ENCODE measurements around the gene FLVCR2. TPM values are rescaled to one million over a fixed set of nuclear protein-coding genes. Genes with fewer than 3 reads are reported as not detected.

Gene FLVCR2
- total RNA-seq, 2 donors from 2014 or later, result under 0.01 to 1.3 TPM

- Histone ChIP-seq H3K36me3 (replicated peaks in 1 of 2; ENCODE audit: insufficient read depth in 1 of 2, low read depth in 2 of 2) (no peaks in the 10 kb centered on the region), H3K27ac (no peak overlapping the region), H3K4me1 (peaks cover 9% of the 10 kb centered on the region), H3K9me3 (no peaks in the 10 kb centered on the region), H3K27me3 (no peaks in the 10 kb centered on the region), H3K4me3 (no peak overlapping the region)
- ATAC-seq (no peak), DNase-seq (no peak)
- 61 to 66% methylated on average over 7 of the region's 7 CpGs for WGBS, 2 donors
- TF ChIP-seq POLR2A (IDR thresholded peaks at IDR 0.05) (no peak), CTCF (IDR thresholded peaks at IDR 0.05) (no peak)
- intact Hi-C loops (cut with DNase I), result no loop called here
Observed at GRCh38 chr14:75540479-75540851, 38.0 kb upstream of the FLVCR2 start.

- Histone ChIP-seq H3K4me1 (no peaks in the 10 kb centered on the region), H3K4me3 (no peak overlapping the region), H3K27me3 (no peaks in the 10 kb centered on the region), H3K9me3 (no peaks in the 10 kb centered on the region), H3K36me3 (replicated peaks in 1 of 2; ENCODE audit: insufficient read depth in 1 of 2, low read depth in 2 of 2) (no peaks in the 10 kb centered on the region), H3K27ac (peak overlapping the region in 2 of 4 donors; percentile 10 to 63)
- DNase-seq (peak; percentile 28 to 73 (median 43)), ATAC-seq (peak; percentile 73)
- WGBS, 2 donors, result 48 to 53% methylated on average over 4 to 10 of the region's 10 CpGs
- TF ChIP-seq POLR2A (IDR thresholded peaks at IDR 0.05) (no peak), CTCF (IDR thresholded peaks at IDR 0.05) (no peak)
- intact Hi-C loops (cut with DNase I), result no loop called here
Observed at GRCh38 chr14:75542588-75543091, 35.8 kb upstream of the FLVCR2 start.

GRCh38 chr14:75543253-75543652 lies 35.2 kb upstream of the FLVCR2 start:
- WGBS, 2 donors, result 42 to 51% methylated on average over 4 of the region's 4 CpGs
- no peak overlapping the region for H3K4me3 ChIP-seq
- no peaks in the 10 kb centered on the region for H3K27me3 ChIP-seq
- no peak for ATAC-seq
- intact Hi-C loops (cut with DNase I), result no loop called here
- H3K36me3 ChIP-seq (replicated peaks in 1 of 2; ENCODE audit: insufficient read depth in 1 of 2, low read depth in 2 of 2), result no peaks in the 10 kb centered on the region
- TF ChIP-seq POLR2A (IDR thresholded peaks at IDR 0.05), result no peak
- no peak for TF ChIP-seq CTCF (IDR thresholded peaks at IDR 0.05)
- H3K9me3 ChIP-seq, result no peaks in the 10 kb centered on the region
- peak overlapping the region in 2 of 4 donors; percentile 10 to 63 for H3K27ac ChIP-seq
- DNase-seq, result no peak
- no peaks in the 10 kb centered on the region for H3K4me1 ChIP-seq

GRCh38 chr14:75543786-75544185 lies 34.6 kb upstream of the FLVCR2 start:
- no peaks in the 10 kb centered on the region for H3K4me1 ChIP-seq
- intact Hi-C loops (cut with DNase I), result no loop called here
- ATAC-seq (no peak), DNase-seq (no peak)
- no peak for TF ChIP-seq POLR2A (IDR thresholded peaks at IDR 0.05)
- TF ChIP-seq CTCF (IDR thresholded peaks at IDR 0.05), result no peak
- no peak overlapping the region for H3K4me3 ChIP-seq
- H3K27me3 ChIP-seq, result no peaks in the 10 kb centered on the region
- WGBS, 2 donors, result 81 to 85% methylated on average over 2 of the region's 2 CpGs
- H3K27ac ChIP-seq, result no peak overlapping the region
- H3K36me3 ChIP-seq (replicated peaks in 1 of 2; ENCODE audit: insufficient read depth in 1 of 2, low read depth in 2 of 2), result no peaks in the 10 kb centered on the region
- no peaks in the 10 kb centered on the region for H3K9me3 ChIP-seq

GRCh38 chr14:75545907-75546306 lies 32.5 kb upstream of the FLVCR2 start:
- Histone ChIP-seq H3K4me3 (no peak overlapping the region), H3K27me3 (no peaks in the 10 kb centered on the region), H3K9me3 (no peaks in the 10 kb centered on the region), H3K4me1 (no peaks in the 10 kb centered on the region), H3K27ac (no peak overlapping the region), H3K36me3 (replicated peaks in 1 of 2; ENCODE audit: insufficient read depth in 1 of 2, low read depth in 2 of 2) (no peaks in the 10 kb centered on the region)
- intact Hi-C loops (cut with DNase I), result no loop called here
- TF ChIP-seq CTCF (IDR thresholded peaks at IDR 0.05) (no peak), POLR2A (IDR thresholded peaks at IDR 0.05) (no peak)
- no peak for DNase-seq
- no peak for ATAC-seq
- WGBS, 2 donors, result 82 to 87% methylated on average over 13 of the region's 13 CpGs

Measured in body of pancreas (tissue), 4 donors.